Hepatocyte (in vitro differentiated cells): ENCODE measurements around the gene WBP11. TPM values are rescaled to one million over a fixed set of nuclear protein-coding genes. Genes with fewer than 3 reads are reported as not detected.
A peak's percentile ranks its signal among the peaks of the same experiment; 100 is the strongest.

ENCODE experiments used
- DNase-seq: peaks from one replicate; pipeline ENCODE4 v3.0.0-alpha.2; 2016; ENCODE audit warnings: low spot score
- H2AFZ ChIP-seq: fragments of 200-600 bp; sonication (generic); 2 replicates; pipeline ENCODE4 v1.6.0; 2016; ENCODE audit warnings: antibody characterized with exemption, mild to moderate bottlenecking
- H3K27ac ChIP-seq: fragments of 200-600 bp; sonication (generic); 2 replicates; pipeline ENCODE4 v1.5.1; 2016; ENCODE audit warnings: mild to moderate bottlenecking
- H3K27me3 ChIP-seq: fragments of 200-600 bp; sonication (generic); 2 replicates; pipeline ENCODE4 v1.6.1; 2016
- H3K36me3 ChIP-seq: fragments of 200-600 bp; sonication (generic); replicated peaks from 2 replicates; pipeline ENCODE4 v1.5.1; 2016; ENCODE audit warnings: low read depth; ENCODE audit not compliant: insufficient read depth
- H3K4me1 ChIP-seq: fragments of 200-600 bp; sonication (generic); 2 replicates; pipeline ENCODE4 v1.5.1; 2016; ENCODE audit warnings: mild to moderate bottlenecking, moderate library complexity; ENCODE audit not compliant: insufficient read depth
- H3K4me2 ChIP-seq: fragments of 200-600 bp; sonication (generic); 2 replicates; pipeline ENCODE4 v1.6.0; 2016
- H3K4me3 ChIP-seq: fragments of 200-600 bp; sonication (generic); 2 replicates; pipeline ENCODE4 v1.5.1; 2016; ENCODE audit warnings: mild to moderate bottlenecking
- H3K79me2 ChIP-seq: fragments of 200-600 bp; sonication (generic); 2 replicates; pipeline ENCODE4 v1.6.0; 2017; ENCODE audit warnings: mild to moderate bottlenecking
- H3K9me2 ChIP-seq: fragments of 200-600 bp; sonication (generic); replicated peaks from 2 replicates; pipeline ENCODE4 v1.6.0; 2017; ENCODE audit warnings: mild to moderate bottlenecking; ENCODE audit not compliant: insufficient read depth
- H3K9me3 ChIP-seq: fragments of 200-600 bp; sonication (generic); 2 replicates; pipeline ENCODE4 v1.5.1; 2016; ENCODE audit warnings: low read depth, mild to moderate bottlenecking
- H4K20me1 ChIP-seq: fragments of 200-600 bp; sonication (generic); 2 replicates; pipeline ENCODE4 v1.6.0; 2016; ENCODE audit warnings: mild to moderate bottlenecking; ENCODE audit not compliant: insufficient read depth, poor library complexity, severe bottlenecking
- EZH2 ChIP-seq: fragments of 200-600 bp; sonication (generic); IDR thresholded peaks from 2 replicates; pipeline ENCODE4 v1.6.1; 2016; ENCODE audit warnings: antibody characterized with exemption, mild to moderate bottlenecking, borderline replicate concordance
- EZH2phosphoT487 ChIP-seq: fragments of 200-600 bp; sonication (generic); IDR thresholded peaks from one replicate; pipeline ENCODE4 v1.6.1; 2018; ENCODE audit warnings: antibody characterized with exemption, mild to moderate bottlenecking, low read depth, moderate library complexity; ENCODE audit not compliant: unreplicated experiment, severe bottlenecking
- WGBS: methylation state at CpG from one replicate; pipeline ENCODE4 v1.1.6; 2016; ENCODE audit warnings: low lambda C conversion rate; ENCODE audit errors: missing lambda C conversion rate; 5-methylcytosine and 5-hydroxymethylcytosine counted together
- polyA plus RNA-seq: library from polyadenylated mRNA; unstranded; fragments of >200 nt; fragmentation: Nextera tagmentation; extraction: Ambion mirVana; gene quantifications from 2 replicates; pipeline ENCODE4 v1.2.1, GENCODE V29; 2016
- total RNA-seq: library from RNA; depleted of rRNA; stranded (reverse); fragments of >200 nt; gene quantifications from 2 replicates; pipeline ENCODE4 v1.2.3, GENCODE V29; 2014
- TF ChIP-seq, protein P1 (sequence below): fragments of 200-600 bp; sonication (generic); IDR thresholded peaks from 2 replicates; pipeline ENCODE4 v1.5.1; 2016; ENCODE audit warnings: antibody characterized with exemption, mild to moderate bottlenecking; ENCODE audit not compliant: poor library complexity

The WBP11 gene
- total and polyA plus RNA-seq, 2 experiments from 2014 or later, result 26.6 to 39.3 TPM

DNA sequence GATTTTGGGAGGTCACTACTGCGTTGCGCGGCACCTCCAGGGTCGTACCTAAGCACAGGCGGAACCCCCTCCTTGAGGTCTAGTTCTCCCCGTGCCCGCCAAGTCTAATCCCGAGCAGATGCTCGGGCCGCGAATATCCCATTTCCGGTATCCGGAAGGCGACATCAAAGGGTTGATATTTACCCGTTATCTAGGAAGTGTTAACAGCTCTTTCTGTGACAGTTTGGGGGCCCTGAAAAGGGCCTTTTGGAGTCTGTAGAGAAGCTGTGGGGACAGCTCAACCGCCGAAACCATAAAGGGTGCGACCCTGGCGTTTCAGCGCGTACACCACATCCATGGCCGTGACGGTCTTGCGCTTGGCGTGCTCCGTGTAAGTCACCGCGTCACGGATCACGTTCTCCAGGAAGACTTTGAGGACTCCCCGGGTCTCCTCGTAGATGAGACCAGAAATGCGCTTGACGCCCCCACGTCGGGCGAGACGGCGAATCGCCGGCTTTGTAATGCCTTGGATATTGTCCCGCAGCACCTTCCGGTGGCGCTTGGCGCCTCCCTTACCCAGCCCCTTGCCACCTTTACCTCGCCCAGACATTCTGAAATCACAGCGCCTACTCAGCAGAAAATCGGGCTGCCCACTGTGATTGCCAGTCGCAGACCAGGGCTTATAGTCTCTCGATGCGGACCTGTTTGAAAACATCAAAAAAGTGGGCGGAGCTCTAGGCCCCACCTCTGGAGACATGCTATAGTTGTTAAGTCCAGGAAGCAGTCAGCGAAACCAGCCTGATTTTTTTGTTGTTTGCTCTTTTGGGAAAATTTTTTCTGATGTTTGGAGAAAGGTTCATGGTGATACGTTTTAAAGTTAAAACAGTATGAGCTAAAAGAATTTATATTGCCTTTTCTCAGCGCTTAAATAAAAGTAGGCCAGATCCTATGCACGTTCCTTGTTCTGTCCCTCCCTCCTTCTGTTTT, 32.5 kb downstream of the WBP11 start:
- H3K4me1 ChIP-seq, result peaks cover 14% of the 10 kb centered on the region
- no peaks in the 10 kb centered on the region for H3K9me3 ChIP-seq
- peak overlapping the region; percentile 73 for H3K4me2 ChIP-seq
- peaks cover 30% of the 10 kb centered on the region for H4K20me1 ChIP-seq
- peak overlapping the region; percentile 15 for H2AFZ ChIP-seq
- peaks cover 71% of the 10 kb centered on the region for H3K79me2 ChIP-seq
- peak overlapping the region; percentile 60 for H3K4me3 ChIP-seq
- H3K9me2 ChIP-seq, result no peaks in the 10 kb centered on the region
- peak; percentile 96 for DNase-seq
- TF ChIP-seq EZH2, result no peak
- TF ChIP-seq EZH2phosphoT487, result no peak
- TF ChIP-seq, protein P1, sequence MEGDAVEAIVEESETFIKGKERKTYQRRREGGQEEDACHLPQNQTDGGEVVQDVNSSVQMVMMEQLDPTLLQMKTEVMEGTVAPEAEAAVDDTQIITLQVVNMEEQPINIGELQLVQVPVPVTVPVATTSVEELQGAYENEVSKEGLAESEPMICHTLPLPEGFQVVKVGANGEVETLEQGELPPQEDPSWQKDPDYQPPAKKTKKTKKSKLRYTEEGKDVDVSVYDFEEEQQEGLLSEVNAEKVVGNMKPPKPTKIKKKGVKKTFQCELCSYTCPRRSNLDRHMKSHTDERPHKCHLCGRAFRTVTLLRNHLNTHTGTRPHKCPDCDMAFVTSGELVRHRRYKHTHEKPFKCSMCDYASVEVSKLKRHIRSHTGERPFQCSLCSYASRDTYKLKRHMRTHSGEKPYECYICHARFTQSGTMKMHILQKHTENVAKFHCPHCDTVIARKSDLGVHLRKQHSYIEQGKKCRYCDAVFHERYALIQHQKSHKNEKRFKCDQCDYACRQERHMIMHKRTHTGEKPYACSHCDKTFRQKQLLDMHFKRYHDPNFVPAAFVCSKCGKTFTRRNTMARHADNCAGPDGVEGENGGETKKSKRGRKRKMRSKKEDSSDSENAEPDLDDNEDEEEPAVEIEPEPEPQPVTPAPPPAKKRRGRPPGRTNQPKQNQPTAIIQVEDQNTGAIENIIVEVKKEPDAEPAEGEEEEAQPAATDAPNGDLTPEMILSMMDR, result no peak
- H3K27ac ChIP-seq, result peak overlapping the region; percentile 90
- no peaks in the 10 kb centered on the region for H3K36me3 ChIP-seq
- no peaks in the 10 kb centered on the region for H3K27me3 ChIP-seq
- whole genome bisulfite sequencing, result 2% methylated on average over 56 of the region's 56 CpGs

DNA sequence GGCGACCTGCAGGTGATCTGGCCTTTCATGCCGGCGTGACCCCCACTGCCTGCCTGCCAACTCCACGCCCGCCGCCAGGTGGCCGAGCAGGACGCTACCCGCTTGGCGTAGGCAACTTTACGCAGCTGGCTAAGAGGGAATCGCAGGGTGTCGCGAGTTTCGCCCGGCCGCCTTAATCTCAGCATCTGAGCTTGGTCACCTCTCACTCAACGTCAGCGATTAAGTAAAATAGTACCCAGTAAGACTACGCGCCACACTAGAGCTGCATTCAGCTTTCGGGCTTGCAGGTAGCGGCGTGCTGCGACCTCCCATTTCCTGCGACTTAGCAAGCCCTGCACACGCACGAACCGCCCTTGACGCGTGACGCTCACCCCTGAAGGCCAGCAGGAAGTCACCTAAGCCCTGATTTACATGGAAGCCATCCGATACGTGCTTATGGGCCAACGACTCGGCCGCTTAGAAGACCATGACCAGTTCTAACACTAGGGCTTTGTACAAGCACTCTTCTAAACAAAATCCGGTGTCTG, 33.2 kb downstream of the WBP11 start:
- peaks cover 12% of the 10 kb centered on the region for H3K4me1 ChIP-seq
- WGBS, result under 1% methylated on average over 38 of the region's 38 CpGs
- peaks cover 35% of the 10 kb centered on the region for H4K20me1 ChIP-seq
- H3K9me2 ChIP-seq, result no peaks in the 10 kb centered on the region
- H3K4me3 ChIP-seq, result peak overlapping the region; percentile 60
- H3K36me3 ChIP-seq, result no peaks in the 10 kb centered on the region
- no peaks in the 10 kb centered on the region for H3K9me3 ChIP-seq
- DNase-seq, result peak; percentile 89
- H3K4me2 ChIP-seq, result peak overlapping the region; percentile 73
- TF ChIP-seq, protein P1, result peak; percentile 64
- TF ChIP-seq EZH2 (no peak), EZH2phosphoT487 (no peak)
- H3K27me3 ChIP-seq, result no peaks in the 10 kb centered on the region
- peak overlapping the region; percentile 90 for H3K27ac ChIP-seq
- H2AFZ ChIP-seq, result no peak overlapping the region
- peaks cover 71% of the 10 kb centered on the region for H3K79me2 ChIP-seq

DNA sequence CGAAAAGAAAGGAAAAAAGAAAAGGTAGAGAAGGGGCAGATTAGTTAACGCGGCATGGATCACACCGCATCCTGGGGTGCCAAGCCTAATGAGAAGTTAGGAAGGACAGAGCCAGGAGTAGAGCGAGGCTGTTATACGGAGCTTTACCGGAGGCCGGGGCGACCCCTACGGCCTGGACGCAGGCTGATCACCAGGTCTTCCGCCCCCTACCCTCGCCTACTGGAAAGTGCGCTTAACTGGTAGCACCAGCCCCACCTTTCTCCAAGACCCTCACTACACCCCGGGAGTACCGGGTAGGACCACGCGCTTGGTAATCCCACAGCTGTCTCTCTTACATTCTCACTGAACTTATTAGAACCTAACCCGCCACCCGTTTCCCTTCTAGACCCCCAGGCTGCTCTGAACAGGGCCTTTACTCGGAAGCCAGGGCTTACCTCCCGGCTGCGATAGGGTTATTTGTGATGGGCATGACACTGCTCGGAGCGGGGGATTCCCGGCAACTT, 33.8 kb downstream of the WBP11 start:
- peak overlapping the region; percentile 60 for H3K4me3 ChIP-seq
- H2AFZ ChIP-seq, result no peak overlapping the region
- no peaks in the 10 kb centered on the region for H3K36me3 ChIP-seq
- DNase-seq, result peak; percentile 68
- peaks cover 12% of the 10 kb centered on the region for H3K4me1 ChIP-seq
- no peaks in the 10 kb centered on the region for H3K9me2 ChIP-seq
- H3K9me3 ChIP-seq, result no peaks in the 10 kb centered on the region
- TF ChIP-seq, protein P1, result no peak
- TF ChIP-seq EZH2 (no peak), EZH2phosphoT487 (no peak)
- WGBS, result 2% methylated on average over 26 of the region's 26 CpGs
- H3K79me2 ChIP-seq, result peaks cover 72% of the 10 kb centered on the region
- H3K27me3 ChIP-seq, result no peaks in the 10 kb centered on the region
- H3K4me2 ChIP-seq, result peak overlapping the region; percentile 73
- H4K20me1 ChIP-seq, result peaks cover 38% of the 10 kb centered on the region
- peak overlapping the region; percentile 90 for H3K27ac ChIP-seq
